Endodermal cell (in vitro differentiated cells): ENCODE results near the gene HOXA4. TPM values are rescaled to one million over a fixed set of nuclear protein-coding genes. Genes with fewer than 3 reads are reported as not detected.
A peak's percentile ranks its signal among the peaks of the same experiment; 100 is the strongest.

ENCODE experiments used
- DNase-seq: peaks from one replicate; pipeline ENCODE4 v3.0.0-alpha.2; 2017
- H3K27ac ChIP-seq: 2 replicates; pipeline ENCODE4 v1.5.1; 2013; ENCODE audit warnings: mild to moderate bottlenecking, low read depth, low read length, moderate library complexity
- H3K27me3 ChIP-seq: 2 replicates; pipeline ENCODE4 v1.6.1; 2013; ENCODE audit warnings: mild to moderate bottlenecking, low read length, moderate library complexity; ENCODE audit not compliant: insufficient read depth, control insufficient read depth, poor library complexity, severe bottlenecking
- H3K36me3 ChIP-seq: 2 replicates; pipeline ENCODE4 v1.7.0; 2013; ENCODE audit warnings: mild to moderate bottlenecking, low read length, moderate library complexity; ENCODE audit not compliant: control insufficient read depth, insufficient read depth
- H3K4me1 ChIP-seq: one replicate; pipeline ENCODE4 v1.7.0; 2013; ENCODE audit warnings: low read length; ENCODE audit not compliant: control insufficient read depth, insufficient read depth
- H3K4me3 ChIP-seq: 2 replicates; pipeline ENCODE4 v1.5.1; 2013; ENCODE audit warnings: mild to moderate bottlenecking, low read length, moderate library complexity
- H3K9ac ChIP-seq: 2 replicates; pipeline ENCODE4 v1.6.1; 2013; ENCODE audit warnings: mild to moderate bottlenecking, low read length, moderate library complexity; ENCODE audit not compliant: poor library complexity, severe bottlenecking; ENCODE audit errors: extremely low read depth
- H3K9me3 ChIP-seq: 2 replicates; pipeline ENCODE4 v1.6.1; 2013; ENCODE audit warnings: mild to moderate bottlenecking, low read length, moderate library complexity; ENCODE audit not compliant: control insufficient read depth
- H3K27ac Mint-ChIP-seq: 2 replicates; pipeline ENCODE4 v1.8.0; 2020; ENCODE audit warnings: mixed read lengths
- H3K27me3 Mint-ChIP-seq: 2 replicates; pipeline ENCODE4 v1.8.0; 2021; ENCODE audit warnings: mild to moderate bottlenecking, mixed read lengths; ENCODE audit not compliant: insufficient read depth
- H3K36me3 Mint-ChIP-seq: 2 replicates; pipeline ENCODE4 v1.8.0; 2020; ENCODE audit warnings: low read depth, mixed read lengths
- H3K4me1 Mint-ChIP-seq: 2 replicates; pipeline ENCODE4 v1.8.0; 2020; ENCODE audit warnings: mixed read lengths
- H3K4me3 Mint-ChIP-seq: 2 replicates; pipeline ENCODE4 v1.8.0; 2020; ENCODE audit warnings: mild to moderate bottlenecking, moderate library complexity, mixed read lengths
- H3K9me3 Mint-ChIP-seq: 2 replicates; pipeline ENCODE4 v1.8.0; 2020; ENCODE audit warnings: mild to moderate bottlenecking, mixed read lengths
- CTCF ChIP-seq: fragments of 200-600 bp; sonication (generic); conservative IDR thresholded peaks from 2 replicates; pipeline ENCODE4 v1.5.0; 2021; ENCODE audit warnings: antibody characterized with exemption, mild to moderate bottlenecking
- WGBS, 2 experiments: methylation state at CpG; one replicate each; pipeline versions ENCODE4 v1.1.5 to v1.1.7; 2013; ENCODE audit warnings: missing lambda C conversion rate in 2 of 2, mixed read lengths in 1 of 2; ENCODE audit not compliant: insufficient coverage in 1 of 2, insufficient read length in 1 of 2; 5-methylcytosine and 5-hydroxymethylcytosine counted together
- microRNA-seq: library from miRNA; unstranded; fragments of <30 nt; microRNA quantifications from one replicate; pipeline ENCODE4 v1.2.0, GENCODE V29; 2020; ENCODE audit warnings: borderline microRNAs expressed
- total RNA-seq, 2 donors: library from RNA; stranded (reverse); fragmentation: NEBNext Ultra II Directional in 1 of 2; extraction: Animal tissue kit (Norgen Biotek cat#: 25700) in 1 of 2; gene quantifications; 2 replicates in 1 of 2; 3 replicates in 1 of 2; pipeline ENCODE4 v1.2.1, GENCODE V29; 2021

The HOXA4 gene
- total RNA-seq, 2 donors from 2014 or later, result not detected

- Histone ChIP-seq H3K27me3 (peaks cover 67% of the 10 kb centered on the region), H3K9me3 (no peaks in the 10 kb centered on the region), H3K36me3 (no peaks in the 10 kb centered on the region), H3K27ac (no peak overlapping the region), H3K4me1 (no peaks in the 10 kb centered on the region), H3K4me3 (no peak overlapping the region), H3K9ac (no peak overlapping the region)
- H3K36me3 Mint-ChIP-seq, result no peaks in the 10 kb centered on the region
- H3K4me1 Mint-ChIP-seq, result no peaks in the 10 kb centered on the region
- no peak overlapping the region for H3K27ac Mint-ChIP-seq
- no peak for TF ChIP-seq CTCF
- no peaks in the 10 kb centered on the region for H3K9me3 Mint-ChIP-seq
- DNase-seq, result no peak
- 80 to 100% methylated on average over 1 of the region's 1 CpG for WGBS, 2 experiments
- H3K4me3 Mint-ChIP-seq, result no peak overlapping the region
- peaks cover 70% of the 10 kb centered on the region for H3K27me3 Mint-ChIP-seq
These were observed 51.2 kb downstream of the HOXA4 start for GRCh38 chr7:27079234-27079975.

- H3K27ac ChIP-seq, result no peak overlapping the region
- H3K27me3 Mint-ChIP-seq, result peaks cover 70% of the 10 kb centered on the region
- no peak overlapping the region for H3K4me3 Mint-ChIP-seq
- no peak overlapping the region for H3K27ac Mint-ChIP-seq
- no peaks in the 10 kb centered on the region for H3K4me1 ChIP-seq
- no peaks in the 10 kb centered on the region for H3K4me1 Mint-ChIP-seq
- no peak overlapping the region for H3K9ac ChIP-seq
- H3K4me3 ChIP-seq, result no peak overlapping the region
- TF ChIP-seq CTCF, result no peak
- H3K36me3 ChIP-seq, result no peaks in the 10 kb centered on the region
- H3K9me3 Mint-ChIP-seq, result no peaks in the 10 kb centered on the region
- no peaks in the 10 kb centered on the region for H3K36me3 Mint-ChIP-seq
- no peaks in the 10 kb centered on the region for H3K9me3 ChIP-seq
- DNase-seq, result no peak
- H3K27me3 ChIP-seq, result peaks cover 67% of the 10 kb centered on the region
- 90% methylated on average over 5 of the region's 5 CpGs; no CpG with 5 or more reads in 1 of the 2 experiments for WGBS, 2 experiments
These were observed 51.8 kb downstream of the HOXA4 start for GRCh38 chr7:27078616-27079233.

Small RNA genes within 50 kb of the gene (microRNA-seq; reads per million reads assigned to microRNA genes)
- 4.7 reads per million, percentile 30 among the genes with 10 or more reads in this experiment for gene MIR196B

Other genes starting within 250 kb of the HOXA4 start
- not detected for gene HOXA1, start 34.8 kb downstream of the HOXA4 start, total RNA-seq
- not detected for gene HOXA2, start 28.1 kb downstream of the HOXA4 start, total RNA-seq
- gene HOXA5, start 12.9 kb upstream of the HOXA4 start, total RNA-seq, result not detected
- gene HOXA6, start 17.0 kb upstream of the HOXA4 start, total RNA-seq, result not detected
- gene HOXA3, start 21.8 kb upstream of the HOXA4 start, total RNA-seq, result not detected
- not detected for gene HOXA7, start 25.9 kb upstream of the HOXA4 start, total RNA-seq
- not detected for gene HOXA9, start 34.8 kb upstream of the HOXA4 start, total RNA-seq
- not detected for gene HOXA10, start 43.6 kb upstream of the HOXA4 start, total RNA-seq
- gene HOXA11, start 54.5 kb upstream of the HOXA4 start, total RNA-seq, result not detected
- not detected for gene HOXA13, start 69.3 kb upstream of the HOXA4 start, total RNA-seq
- gene EVX1, start 112.0 kb upstream of the HOXA4 start, total RNA-seq, result 10 to 100 TPM in 1 of 2 donors, 1 to 10 TPM in 1; 4.9 to 10.7 TPM